Measurements from ENCODE around the gene FNDC10. TPM values are rescaled to one million over a fixed set of nuclear protein-coding genes. Genes with fewer than 3 reads are reported as not detected.

FNDC10 gene
- total and polyA plus RNA-seq, 9 of the 15 experiments (the other 6 are each of a cell fraction or from before 2014, with no cell fraction given) = 0.08 to 6.3 (median 1.6) TPM

DNA sequence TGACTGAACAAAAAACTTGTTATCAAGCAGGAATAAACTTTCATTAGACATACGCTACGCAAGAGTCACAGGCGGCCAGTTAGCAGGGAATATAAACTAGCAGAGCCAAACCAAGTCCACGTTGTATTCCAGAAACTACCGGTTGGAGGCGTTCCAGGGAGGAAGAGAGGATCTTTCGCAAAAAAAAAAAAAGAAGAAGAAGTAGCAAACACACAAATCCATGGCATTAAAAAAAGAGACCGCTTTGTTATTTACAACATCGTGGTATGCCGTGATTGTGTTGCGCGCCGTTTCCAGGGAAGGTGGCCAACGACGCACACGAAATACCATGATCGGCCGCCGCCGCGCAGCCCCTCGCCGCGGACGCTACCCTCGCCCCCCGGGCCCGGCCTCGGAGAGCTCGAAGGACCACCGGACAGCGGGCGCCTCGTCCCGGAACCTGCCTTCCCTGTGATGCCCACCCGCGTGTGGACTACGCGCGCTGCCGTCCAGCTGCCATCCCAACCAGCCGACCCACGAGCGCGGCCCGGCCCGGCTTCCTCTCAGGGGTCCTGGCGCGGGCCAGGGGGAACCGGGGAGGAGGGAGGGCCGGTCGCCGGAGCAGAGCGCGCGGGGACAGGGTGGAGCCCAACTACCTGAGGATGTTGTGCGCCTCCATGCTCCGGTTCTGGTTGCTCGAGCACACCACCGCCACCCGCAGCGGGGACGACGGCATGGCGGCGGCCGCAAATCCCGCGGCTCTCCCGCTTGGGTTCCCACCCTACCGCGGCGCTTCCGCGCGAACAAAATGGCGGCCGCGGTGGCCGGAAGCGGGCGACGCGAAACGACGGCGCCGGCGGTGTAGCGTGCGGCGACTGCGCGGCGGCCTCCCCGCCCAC is 25.9 kb downstream of the FNDC10 start (continued):
- TF ChIP-seq, protein P1, sequence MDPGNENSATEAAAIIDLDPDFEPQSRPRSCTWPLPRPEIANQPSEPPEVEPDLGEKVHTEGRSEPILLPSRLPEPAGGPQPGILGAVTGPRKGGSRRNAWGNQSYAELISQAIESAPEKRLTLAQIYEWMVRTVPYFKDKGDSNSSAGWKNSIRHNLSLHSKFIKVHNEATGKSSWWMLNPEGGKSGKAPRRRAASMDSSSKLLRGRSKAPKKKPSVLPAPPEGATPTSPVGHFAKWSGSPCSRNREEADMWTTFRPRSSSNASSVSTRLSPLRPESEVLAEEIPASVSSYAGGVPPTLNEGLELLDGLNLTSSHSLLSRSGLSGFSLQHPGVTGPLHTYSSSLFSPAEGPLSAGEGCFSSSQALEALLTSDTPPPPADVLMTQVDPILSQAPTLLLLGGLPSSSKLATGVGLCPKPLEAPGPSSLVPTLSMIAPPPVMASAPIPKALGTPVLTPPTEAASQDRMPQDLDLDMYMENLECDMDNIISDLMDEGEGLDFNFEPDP (CRISPR knock-in tag; IDR thresholded peaks at IDR 0.05) = no peak
- TF ChIP-seq, protein P2, sequence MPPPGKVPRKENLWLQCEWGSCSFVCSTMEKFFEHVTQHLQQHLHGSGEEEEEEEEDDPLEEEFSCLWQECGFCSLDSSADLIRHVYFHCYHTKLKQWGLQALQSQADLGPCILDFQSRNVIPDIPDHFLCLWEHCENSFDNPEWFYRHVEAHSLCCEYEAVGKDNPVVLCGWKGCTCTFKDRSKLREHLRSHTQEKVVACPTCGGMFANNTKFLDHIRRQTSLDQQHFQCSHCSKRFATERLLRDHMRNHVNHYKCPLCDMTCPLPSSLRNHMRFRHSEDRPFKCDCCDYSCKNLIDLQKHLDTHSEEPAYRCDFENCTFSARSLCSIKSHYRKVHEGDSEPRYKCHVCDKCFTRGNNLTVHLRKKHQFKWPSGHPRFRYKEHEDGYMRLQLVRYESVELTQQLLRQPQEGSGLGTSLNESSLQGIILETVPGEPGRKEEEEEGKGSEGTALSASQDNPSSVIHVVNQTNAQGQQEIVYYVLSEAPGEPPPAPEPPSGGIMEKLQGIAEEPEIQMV (tag; conservative IDR thresholded peaks at IDR 0.05; ENCODE audit: low read depth) = no peak
- TF ChIP-seq ZNF79 (CRISPR knock-in tag; IDR thresholded peaks at IDR 0.05; ENCODE audit: low read depth) (no peak), BCOR (IDR thresholded peaks at IDR 0.05) (no peak), ZNF436 (CRISPR knock-in tag; IDR thresholded peaks at IDR 0.05) (no peak), NR3C1 (CRISPR knock-in tag; IDR thresholded peaks at IDR 0.05) (no peak; the same call in 1 of the 2 replicates), JUNB (CRISPR knock-in tag; conservative IDR thresholded peaks at IDR 0.05) (no peak), NELFE (IDR thresholded peaks at IDR 0.05; ENCODE audit: insufficient read depth, insufficient read length) (no peak), ZNF212 (CRISPR knock-in tag; IDR thresholded peaks at IDR 0.05) (no peak), ZNF263 (CRISPR knock-in tag; IDR thresholded peaks at IDR 0.05; ENCODE audit: borderline replicate concordance) (no peak)
- TF ChIP-seq, protein P3, sequence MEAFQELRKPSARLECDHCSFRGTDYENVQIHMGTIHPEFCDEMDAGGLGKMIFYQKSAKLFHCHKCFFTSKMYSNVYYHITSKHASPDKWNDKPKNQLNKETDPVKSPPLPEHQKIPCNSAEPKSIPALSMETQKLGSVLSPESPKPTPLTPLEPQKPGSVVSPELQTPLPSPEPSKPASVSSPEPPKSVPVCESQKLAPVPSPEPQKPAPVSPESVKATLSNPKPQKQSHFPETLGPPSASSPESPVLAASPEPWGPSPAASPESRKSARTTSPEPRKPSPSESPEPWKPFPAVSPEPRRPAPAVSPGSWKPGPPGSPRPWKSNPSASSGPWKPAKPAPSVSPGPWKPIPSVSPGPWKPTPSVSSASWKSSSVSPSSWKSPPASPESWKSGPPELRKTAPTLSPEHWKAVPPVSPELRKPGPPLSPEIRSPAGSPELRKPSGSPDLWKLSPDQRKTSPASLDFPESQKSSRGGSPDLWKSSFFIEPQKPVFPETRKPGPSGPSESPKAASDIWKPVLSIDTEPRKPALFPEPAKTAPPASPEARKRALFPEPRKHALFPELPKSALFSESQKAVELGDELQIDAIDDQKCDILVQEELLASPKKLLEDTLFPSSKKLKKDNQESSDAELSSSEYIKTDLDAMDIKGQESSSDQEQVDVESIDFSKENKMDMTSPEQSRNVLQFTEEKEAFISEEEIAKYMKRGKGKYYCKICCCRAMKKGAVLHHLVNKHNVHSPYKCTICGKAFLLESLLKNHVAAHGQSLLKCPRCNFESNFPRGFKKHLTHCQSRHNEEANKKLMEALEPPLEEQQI (IDR thresholded peaks at IDR 0.05) = no peak
- TF ChIP-seq, protein P4, sequence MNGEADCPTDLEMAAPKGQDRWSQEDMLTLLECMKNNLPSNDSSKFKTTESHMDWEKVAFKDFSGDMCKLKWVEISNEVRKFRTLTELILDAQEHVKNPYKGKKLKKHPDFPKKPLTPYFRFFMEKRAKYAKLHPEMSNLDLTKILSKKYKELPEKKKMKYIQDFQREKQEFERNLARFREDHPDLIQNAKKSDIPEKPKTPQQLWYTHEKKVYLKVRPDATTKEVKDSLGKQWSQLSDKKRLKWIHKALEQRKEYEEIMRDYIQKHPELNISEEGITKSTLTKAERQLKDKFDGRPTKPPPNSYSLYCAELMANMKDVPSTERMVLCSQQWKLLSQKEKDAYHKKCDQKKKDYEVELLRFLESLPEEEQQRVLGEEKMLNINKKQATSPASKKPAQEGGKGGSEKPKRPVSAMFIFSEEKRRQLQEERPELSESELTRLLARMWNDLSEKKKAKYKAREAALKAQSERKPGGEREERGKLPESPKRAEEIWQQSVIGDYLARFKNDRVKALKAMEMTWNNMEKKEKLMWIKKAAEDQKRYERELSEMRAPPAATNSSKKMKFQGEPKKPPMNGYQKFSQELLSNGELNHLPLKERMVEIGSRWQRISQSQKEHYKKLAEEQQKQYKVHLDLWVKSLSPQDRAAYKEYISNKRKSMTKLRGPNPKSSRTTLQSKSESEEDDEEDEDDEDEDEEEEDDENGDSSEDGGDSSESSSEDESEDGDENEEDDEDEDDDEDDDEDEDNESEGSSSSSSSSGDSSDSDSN (IDR thresholded peaks at IDR 0.05; ENCODE audit: borderline replicate concordance in 1 of 2, low read depth in 2 of 2, low read length in 2 of 2) = 0 out of 4 replicates have a peak, but pooled peaks of 1 of the 2 experiments have one; percentile 26
- TF ChIP-seq, protein P5, sequence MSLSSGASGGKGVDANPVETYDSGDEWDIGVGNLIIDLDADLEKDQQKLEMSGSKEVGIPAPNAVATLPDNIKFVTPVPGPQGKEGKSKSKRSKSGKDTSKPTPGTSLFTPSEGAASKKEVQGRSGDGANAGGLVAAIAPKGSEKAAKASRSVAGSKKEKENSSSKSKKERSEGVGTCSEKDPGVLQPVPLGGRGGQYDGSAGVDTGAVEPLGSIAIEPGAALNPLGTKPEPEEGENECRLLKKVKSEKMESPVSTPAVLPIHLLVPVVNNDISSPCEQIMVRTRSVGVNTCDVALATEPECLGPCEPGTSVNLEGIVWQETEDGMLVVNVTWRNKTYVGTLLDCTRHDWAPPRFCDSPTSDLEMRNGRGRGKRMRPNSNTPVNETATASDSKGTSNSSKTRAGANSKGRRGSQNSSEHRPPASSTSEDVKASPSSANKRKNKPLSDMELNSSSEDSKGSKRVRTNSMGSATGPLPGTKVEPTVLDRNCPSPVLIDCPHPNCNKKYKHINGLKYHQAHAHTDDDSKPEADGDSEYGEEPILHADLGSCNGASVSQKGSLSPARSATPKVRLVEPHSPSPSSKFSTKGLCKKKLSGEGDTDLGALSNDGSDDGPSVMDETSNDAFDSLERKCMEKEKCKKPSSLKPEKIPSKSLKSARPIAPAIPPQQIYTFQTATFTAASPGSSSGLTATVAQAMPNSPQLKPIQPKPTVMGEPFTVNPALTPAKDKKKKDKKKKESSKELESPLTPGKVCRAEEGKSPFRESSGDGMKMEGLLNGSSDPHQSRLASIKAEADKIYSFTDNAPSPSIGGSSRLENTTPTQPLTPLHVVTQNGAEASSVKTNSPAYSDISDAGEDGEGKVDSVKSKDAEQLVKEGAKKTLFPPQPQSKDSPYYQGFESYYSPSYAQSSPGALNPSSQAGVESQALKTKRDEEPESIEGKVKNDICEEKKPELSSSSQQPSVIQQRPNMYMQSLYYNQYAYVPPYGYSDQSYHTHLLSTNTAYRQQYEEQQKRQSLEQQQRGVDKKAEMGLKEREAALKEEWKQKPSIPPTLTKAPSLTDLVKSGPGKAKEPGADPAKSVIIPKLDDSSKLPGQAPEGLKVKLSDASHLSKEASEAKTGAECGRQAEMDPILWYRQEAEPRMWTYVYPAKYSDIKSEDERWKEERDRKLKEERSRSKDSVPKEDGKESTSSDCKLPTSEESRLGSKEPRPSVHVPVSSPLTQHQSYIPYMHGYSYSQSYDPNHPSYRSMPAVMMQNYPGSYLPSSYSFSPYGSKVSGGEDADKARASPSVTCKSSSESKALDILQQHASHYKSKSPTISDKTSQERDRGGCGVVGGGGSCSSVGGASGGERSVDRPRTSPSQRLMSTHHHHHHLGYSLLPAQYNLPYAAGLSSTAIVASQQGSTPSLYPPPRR (CRISPR knock-in tag; IDR thresholded peaks at IDR 0.05; ENCODE audit: borderline replicate concordance) = peak; percentile 66; the same call in 1 of the 2 replicates

Data from K562 (cell line).